Pancreas (tissue), 10 donors: Measurements from ENCODE around the gene KANK3. TPM values are rescaled to one million over a fixed set of nuclear protein-coding genes. Genes with fewer than 3 reads are reported as not detected.
"Not testable (repeated sequence)": the region's sequence is repeated elsewhere in the genome, so short reads cannot be mapped to it uniquely, and the experiment has no call there.

ENCODE experiments used
- ATAC-seq, 4 donors: fragments of 200-7000 bp; cut with Tn5 transposase; one replicate each; pipeline versions ENCODE4 v1.8.0 to v1.9.1; 2020; ENCODE audit warnings: mild to moderate bottlenecking in 4 of 4, moderate library complexity in 4 of 4
- DNase-seq, 6 donors: peaks; one replicate each; pipeline ENCODE4 v3.0.0-alpha.2; 2020
- FAIRE-seq: peaks from 2 replicates; lab custom pipeline; 2012; peaks lifted over from hg19 to GRCh38; lab: Jason Lieb, UNC
- H3K27ac ChIP-seq, 4 donors: fragments of 200-600 bp; sonication (generic); 1 replicate in 3 of 4; 2 replicates in 1 of 4; pipeline versions ENCODE4 v1.5.0 to v1.8.0; 2020
- H3K27me3 ChIP-seq, 4 donors: fragments of 200-600 bp; one replicate each; pipeline ENCODE4 v1.8.0; 2021
- H3K36me3 ChIP-seq, 3 donors: fragments of 200-600 bp; sonication (generic) in 1 of 3; one replicate each; pipeline versions ENCODE4 v1.5.0 to v1.8.0; 2020 to 2021
- H3K4me1 ChIP-seq, 3 donors: fragments of 200-600 bp; one replicate each; pipeline ENCODE4 v1.8.0; 2021
- H3K4me3 ChIP-seq, 4 donors: fragments of 200-600 bp; sonication (generic) in 2 of 4; one replicate each; pipeline versions ENCODE4 v1.5.0 to v1.8.0; 2020 to 2021
- H3K9me3 ChIP-seq, 4 donors: fragments of 200-600 bp; one replicate each; pipeline ENCODE4 v1.8.0; 2021
- CTCF ChIP-seq, 4 donors: fragments of 200-600 bp; sonication (generic) in 3 of 4; IDR thresholded peaks; one replicate each; pipeline versions ENCODE4 v1.5.0 to v1.8.0; 2021; ENCODE audit warnings: antibody characterized with exemption in 4 of 4
- WGBS, 2 donors: extraction: QIAGEN DNeasy Blood & Tissue Kit; methylation state at CpG; one replicate each; pipeline ENCODE4 v1.1.7; 2013; 5-methylcytosine and 5-hydroxymethylcytosine counted together
- intact Hi-C, 3 donors: fragments of 100-400 bp; cut with DNase I; formaldehyde crosslinking; loops; one replicate each; pipeline versions ENCODE4 v1.11.1 to v1.14.2; 2022
- polyA plus RNA-seq, 2 donors: library from polyadenylated mRNA; stranded (reverse); fragments of 200-250 nt; gene quantifications; one replicate each; pipeline ENCODE4 v1.2.3, GENCODE V29; 2013
- total RNA-seq, 6 donors: library from RNA; stranded (reverse); fragmentation: NEBNext Ultra II Directional in 4 of 6; extraction: Animal tissue kit (Norgen Biotek cat#: 25700) in 4 of 6; gene quantifications; one replicate each; pipeline versions ENCODE4 v1.2.1 to v1.2.4, GENCODE V29; 2021 to 2023
- donor health status: healthy with polysubstance abuse.
- donor health status: DM: no; HTN: no; CAD: no; lungs with moderate emphysema.
- donor health status: DM: no; HTN: no; CAD: no.
- donor health status: control.
- donor health status: control.
- donor health status: Bipolar disorder and iron deficiency.
- donor health status: DM: yes; HTN: yes; CAD: no.
- donor health status: DM: no; HTN: no; CAD: no.
- donor health status: DM: no; HTN: no; CAD: no.
- donor health status: DM: yes; HTN: yes; CAD: no.

The KANK3 gene
- total and polyA plus RNA-seq, 8 donors: 1.7 to 17.9 (median 2.0) TPM

GRCh38 chr19:8305798-8306197, 37.3 kb downstream of the KANK3 start:
- Histone ChIP-seq H3K36me3 (peaks cover 0 to 5% (median 0%) of the 10 kb centered on the region in 3 donors), H3K4me3 (no peak overlapping the region), H3K4me1 (peaks cover 0 to 6% (median 0%) of the 10 kb centered on the region in 3 donors), H3K9me3 (no peaks in the 10 kb centered on the region), H3K27me3 (no peaks in the 10 kb centered on the region), H3K27ac (no peak overlapping the region)
- DNase-seq (peak in 4 of 6 donors; percentile 1 to 21 (median 11)), FAIRE-seq (no peak), ATAC-seq (no peak)
- WGBS, 2 donors: 73 to 89% methylated on average over 4 of the region's 4 CpGs
- intact Hi-C loops: no loop called here
- TF ChIP-seq CTCF (IDR thresholded peaks at IDR 0.05): no peak

GRCh38 chr19:8304841-8305621, 38.0 kb downstream of the KANK3 start:
- FAIRE-seq (no peak), DNase-seq (peak; percentile 0 to 62 (median 37)), ATAC-seq (no peak)
- Histone ChIP-seq H3K4me1 (peaks cover 0 to 6% (median 0%) of the 10 kb centered on the region in 3 donors), H3K36me3 (no peaks in the 10 kb centered on the region), H3K27ac (no peak overlapping the region), H3K4me3 (no peak overlapping the region), H3K9me3 (no peaks in the 10 kb centered on the region), H3K27me3 (no peaks in the 10 kb centered on the region)
- no peak for TF ChIP-seq CTCF (IDR thresholded peaks at IDR 0.05)
- 84 to 85% methylated on average over 33 of the region's 33 CpGs for WGBS, 2 donors
- intact Hi-C loops: loop anchor here in 1 of 3 donors (5.0 kb wide), 1 partner anchor 48 kb away; no protein-coding TSS in a partner anchor

- H3K4me3 ChIP-seq: no peak overlapping the region
- ATAC-seq: no peak
- 84 to 88% methylated on average over 7 of the region's 7 CpGs for WGBS, 2 donors
- no peak for TF ChIP-seq CTCF (IDR thresholded peaks at IDR 0.05)
- no peaks in the 10 kb centered on the region for H3K36me3 ChIP-seq
- no peak overlapping the region for H3K27ac ChIP-seq
- intact Hi-C loops: loop anchor here in 1 of 3 donors (5.0 kb wide), 1 partner anchor 45 kb away; no protein-coding TSS in a partner anchor
- FAIRE-seq: no peak
- H3K9me3 ChIP-seq: no peaks in the 10 kb centered on the region
- peak in 2 of 6 donors; percentile 27 to 34 for DNase-seq
- H3K27me3 ChIP-seq: no peaks in the 10 kb centered on the region
- H3K4me1 ChIP-seq: no peaks in the 10 kb centered on the region
These were observed 40.3 kb downstream of the KANK3 start for GRCh38 chr19:8302734-8303133.

GRCh38 chr19:8302357-8302691, 40.7 kb downstream of the KANK3 start:
- FAIRE-seq (no peak), ATAC-seq (peak in 2 of 4 donors; percentile 33 to 35), DNase-seq (peak in 4 of 6 donors; percentile 12 to 52 (median 18))
- no peaks in the 10 kb centered on the region for H3K27me3 ChIP-seq
- intact Hi-C loops: loop anchor here in 1 of 3 donors (5.0 kb wide), 1 partner anchor 45 kb away; no protein-coding TSS in a partner anchor
- no peaks in the 10 kb centered on the region for H3K4me1 ChIP-seq
- H3K36me3 ChIP-seq: no peaks in the 10 kb centered on the region
- 74 to 84% methylated on average over 11 of the region's 11 CpGs for WGBS, 2 donors
- H3K27ac ChIP-seq: no peak overlapping the region
- H3K4me3 ChIP-seq: no peak overlapping the region
- H3K9me3 ChIP-seq: no peaks in the 10 kb centered on the region
- TF ChIP-seq CTCF (IDR thresholded peaks at IDR 0.05): no peak

GRCh38 chr19:8291337-8291736, 51.7 kb downstream of the KANK3 start:
- WGBS, 2 donors: no CpG with 5 or more reads among the region's 9 CpGs
- not testable (repeated sequence) for FAIRE-seq
- peak in 3 of 4 donors; percentile 66 to 80 (median 74) for ATAC-seq

GRCh38 chr19:8276508-8276907, 66.6 kb downstream of the KANK3 start:
- DNase-seq, H3K27ac ChIP-seq, H3K4me1 ChIP-seq, FAIRE-seq, H3K9me3 ChIP-seq, H3K36me3 ChIP-seq, H3K27me3 ChIP-seq, H3K4me3 ChIP-seq, intact Hi-C loops: not testable (repeated sequence)
- no CpG with 5 or more reads among the region's 9 CpGs for WGBS, 2 donors
- peak in 3 of 4 donors; percentile 70 to 79 (median 79) for ATAC-seq

More at GRCh38 chr19:8291337-8291736, 51.7 kb downstream of the KANK3 start:
- H3K4me1 ChIP-seq, H3K27ac ChIP-seq, H3K36me3 ChIP-seq, DNase-seq, H3K4me3 ChIP-seq, H3K27me3 ChIP-seq, H3K9me3 ChIP-seq, intact Hi-C loops: not testable (repeated sequence)
